ENCODE data around the gene USF1.

- no peak for TF ChIP-seq CTCF (optimal IDR thresholded peaks at IDR 0.05 in 1 of 3, IDR thresholded peaks at IDR 0.05 in 1 of 3, conservative IDR thresholded peaks at IDR 0.05 in 1 of 3; ENCODE audit: extremely low read depth in 1 of 3, insufficient read depth in 2 of 3, low read length in 3 of 3)
- TF ChIP-seq EZH2 (IDR thresholded peaks at IDR 0.05; ENCODE audit: low read length): no peak
Measured at GRCh38 chr1:161061419-161061818, 15.6 kb upstream of the USF1 start.

Measured in keratinocyte (primary cell).